Esophagus (tissue), 2 donors: ENCODE results near the gene RND2. TPM values are rescaled to one million over a fixed set of nuclear protein-coding genes. Genes with fewer than 3 reads are reported as not detected.
A peak's percentile ranks its signal among the peaks of the same experiment; 100 is the strongest.
"Not testable (repeated sequence)": the region's sequence is repeated elsewhere in the genome, so short reads cannot be mapped to it uniquely, and the experiment has no call there.

Experiments
- H3K27ac ChIP-seq, 2 donors: one replicate each; pipeline ENCODE4 v1.5.1; 2013; ENCODE audit warnings: low read depth in 2 of 2, mild to moderate bottlenecking in 2 of 2, inconsistent platforms in 1 of 2, low read length in 1 of 2, moderate library complexity in 1 of 2
- H3K27me3 ChIP-seq, 2 donors: one replicate each; pipeline ENCODE4 v1.6.1; 2013; ENCODE audit warnings: low read length in 2 of 2, control low read depth in 1 of 2, mild to moderate bottlenecking in 1 of 2; ENCODE audit not compliant: insufficient read depth in 2 of 2, control insufficient read depth in 1 of 2
- H3K36me3 ChIP-seq, 2 donors: one replicate each; pipeline ENCODE4 v1.6.1; 2013; ENCODE audit warnings: low read length in 1 of 2; ENCODE audit not compliant: control insufficient read depth in 2 of 2, insufficient read depth in 2 of 2
- H3K4me1 ChIP-seq, 2 donors: one replicate each; pipeline ENCODE4 v1.6.1; 2013; ENCODE audit warnings: low read length in 1 of 2; ENCODE audit not compliant: control insufficient read depth in 2 of 2, insufficient read depth in 2 of 2
- H3K4me3 ChIP-seq, 2 donors: one replicate each; pipeline ENCODE4 v1.5.1; 2013; ENCODE audit warnings: low read length in 2 of 2, mild to moderate bottlenecking in 2 of 2, low read depth in 1 of 2, moderate library complexity in 1 of 2
- H3K9me3 ChIP-seq, 2 donors: one replicate each; pipeline ENCODE4 v1.6.1; 2013; ENCODE audit warnings: mild to moderate bottlenecking in 2 of 2, low read depth in 1 of 2, low read length in 1 of 2, moderate library complexity in 1 of 2; ENCODE audit not compliant: control insufficient read depth in 2 of 2, insufficient read depth in 1 of 2
- WGBS, 2 donors: extraction: QIAGEN DNeasy Blood & Tissue Kit; methylation state at CpG; one replicate each; pipeline ENCODE4 v1.1.7; 2013; 5-methylcytosine and 5-hydroxymethylcytosine counted together
- polyA plus RNA-seq, 2 donors: library from polyadenylated mRNA; stranded (reverse); fragments of 200-250 nt; gene quantifications; one replicate each; pipeline ENCODE4 v1.2.3, GENCODE V29; 2013
- donor health status: healthy with polysubstance abuse.
- donor health status: Bipolar disorder and iron deficiency.

Gene RND2
- polyA plus RNA-seq, 2 donors = 0.53 to 0.54 TPM

DNA sequence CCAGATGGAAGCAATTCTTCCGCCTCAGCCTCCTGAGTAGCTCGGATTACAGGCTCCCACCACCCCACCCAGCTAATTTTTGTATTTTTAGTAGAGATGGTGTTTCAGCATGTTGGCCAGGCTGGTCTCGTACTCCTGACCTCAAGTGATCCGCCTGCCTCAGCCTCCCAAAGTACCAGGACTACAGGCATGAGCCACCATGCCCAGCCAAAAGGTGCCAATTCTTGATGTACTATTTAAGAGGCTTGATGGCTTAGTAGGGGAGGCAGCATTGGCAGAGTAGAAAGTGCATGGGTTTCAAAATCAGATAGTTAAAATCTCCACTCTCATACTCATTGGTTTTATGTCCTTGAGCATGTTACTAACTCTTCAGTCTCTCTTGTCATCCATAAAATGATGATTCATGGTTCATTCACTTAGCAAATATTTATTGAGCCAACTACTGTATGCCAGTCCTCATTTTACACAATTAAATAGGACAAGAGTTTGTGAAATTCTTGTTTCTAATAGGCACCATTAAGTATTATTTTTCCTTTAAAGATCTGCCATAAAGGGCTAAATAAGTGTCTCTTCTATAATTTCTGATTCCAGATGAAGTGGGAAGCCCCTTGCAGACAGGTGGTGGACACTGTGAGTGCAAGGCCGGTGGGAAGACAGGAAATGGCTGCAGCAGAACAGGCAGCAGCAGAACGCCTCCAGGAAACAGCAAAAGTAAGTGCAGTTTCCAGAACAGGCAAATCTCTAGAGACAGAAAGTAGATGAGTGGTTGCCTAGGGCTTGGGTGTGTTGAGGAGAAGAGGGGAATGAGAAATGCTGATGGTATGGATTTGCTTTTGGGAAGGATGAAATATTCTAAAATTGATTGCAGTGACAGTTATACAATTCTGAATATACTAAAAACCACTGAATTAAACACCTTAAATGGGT lies 35.0 kb upstream of the RND2 start:
- Histone ChIP-seq H3K27ac (no peak overlapping the region), H3K9me3 (no peaks in the 10 kb centered on the region), H3K36me3 (peaks cover 22 to 37% of the 10 kb centered on the region in 2 donors), H3K4me3 (no peak overlapping the region), H3K27me3 (no peaks in the 10 kb centered on the region), H3K4me1 (no peaks in the 10 kb centered on the region)
- WGBS, 2 donors = 73 to 85% methylated on average over 6 of the region's 6 CpGs

DNA sequence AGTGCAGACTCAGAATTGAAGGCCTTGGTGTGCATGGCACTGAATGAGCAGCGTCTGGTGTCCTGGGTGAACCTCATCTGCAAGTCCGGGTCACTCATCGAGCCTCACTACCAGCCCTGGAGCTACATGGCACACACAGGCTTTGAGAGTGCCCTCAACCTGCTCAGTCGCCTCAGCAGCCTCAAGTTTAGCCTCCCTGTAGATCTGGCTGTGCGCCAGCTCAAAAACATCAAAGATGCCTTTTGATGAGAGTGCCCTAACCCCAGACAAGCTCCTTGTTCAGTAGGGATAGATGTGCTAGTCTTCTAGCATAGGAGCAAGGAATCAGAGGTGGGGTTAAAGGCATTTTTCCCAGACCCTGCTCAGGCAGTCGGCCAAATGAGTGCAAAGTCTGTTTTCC lies 33.6 kb upstream of the RND2 start:
- H3K9me3 ChIP-seq = no peaks in the 10 kb centered on the region
- peaks cover 22 to 34% of the 10 kb centered on the region in 2 donors for H3K36me3 ChIP-seq
- 92 to 96% methylated on average over 6 of the region's 6 CpGs for WGBS, 2 donors
- no peaks in the 10 kb centered on the region for H3K27me3 ChIP-seq
- no peaks in the 10 kb centered on the region for H3K4me1 ChIP-seq
- H3K4me3 ChIP-seq = no peak overlapping the region
- H3K27ac ChIP-seq = no peak overlapping the region

DNA sequence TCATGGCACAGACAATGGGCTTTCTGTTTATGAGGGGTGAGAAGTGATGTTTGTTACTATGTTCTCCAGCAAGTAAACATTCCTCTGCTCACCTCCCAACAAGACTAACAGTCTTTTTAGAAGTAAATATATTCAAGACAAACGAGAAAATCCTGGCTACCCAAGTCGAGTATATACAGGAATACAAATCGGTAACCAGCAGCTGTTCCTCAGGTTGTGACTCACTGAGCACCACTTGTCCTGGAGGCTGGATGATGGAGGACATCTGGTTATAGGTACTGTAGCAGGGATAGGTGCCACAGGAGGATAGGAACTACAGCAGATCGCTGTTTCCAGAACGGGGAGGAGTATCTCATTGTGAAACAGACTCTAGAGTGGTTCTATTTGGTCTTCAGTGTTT lies 32.2 kb upstream of the RND2 start:
- H3K36me3 ChIP-seq = peaks cover 19 to 28% of the 10 kb centered on the region in 2 donors

DNA sequence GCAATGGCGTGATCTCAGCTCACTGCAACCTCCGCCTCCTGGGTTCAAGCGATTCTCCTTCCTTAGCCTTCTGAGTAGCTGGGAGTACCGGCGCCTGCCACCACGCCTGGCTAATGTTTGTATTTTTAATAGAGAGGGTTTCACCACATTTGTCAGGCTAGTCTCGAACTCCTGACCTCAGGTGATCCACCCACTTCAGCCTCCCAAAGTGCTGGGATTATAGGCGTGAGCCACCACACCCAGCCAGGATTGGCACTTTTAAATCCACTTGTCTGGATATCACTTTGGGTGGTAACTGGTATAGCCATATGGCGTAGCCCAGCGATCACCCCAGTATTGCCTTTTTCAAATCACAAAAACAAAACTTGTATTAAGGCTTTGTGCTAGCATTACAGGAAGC lies 31.1 kb upstream of the RND2 start:
- H3K4me1 ChIP-seq, H3K4me3 ChIP-seq, H3K9me3 ChIP-seq, H3K27ac ChIP-seq, H3K27me3 ChIP-seq: not testable (repeated sequence)
- WGBS, 2 donors = 83% methylated on average over 10 of the region's 10 CpGs
- H3K36me3 ChIP-seq = peaks cover 16 to 23% of the 10 kb centered on the region in 2 donors

More for the DNA sequence above, 32.2 kb upstream of the RND2 start:
- Histone ChIP-seq H3K4me1 (peaks cover 0 to 2% of the 10 kb centered on the region in 2 donors), H3K9me3 (no peaks in the 10 kb centered on the region), H3K4me3 (no peak overlapping the region), H3K27ac (no peak overlapping the region), H3K27me3 (no peaks in the 10 kb centered on the region)
- WGBS, 2 donors = 79 to 85% methylated on average over 5 of the region's 5 CpGs

DNA sequence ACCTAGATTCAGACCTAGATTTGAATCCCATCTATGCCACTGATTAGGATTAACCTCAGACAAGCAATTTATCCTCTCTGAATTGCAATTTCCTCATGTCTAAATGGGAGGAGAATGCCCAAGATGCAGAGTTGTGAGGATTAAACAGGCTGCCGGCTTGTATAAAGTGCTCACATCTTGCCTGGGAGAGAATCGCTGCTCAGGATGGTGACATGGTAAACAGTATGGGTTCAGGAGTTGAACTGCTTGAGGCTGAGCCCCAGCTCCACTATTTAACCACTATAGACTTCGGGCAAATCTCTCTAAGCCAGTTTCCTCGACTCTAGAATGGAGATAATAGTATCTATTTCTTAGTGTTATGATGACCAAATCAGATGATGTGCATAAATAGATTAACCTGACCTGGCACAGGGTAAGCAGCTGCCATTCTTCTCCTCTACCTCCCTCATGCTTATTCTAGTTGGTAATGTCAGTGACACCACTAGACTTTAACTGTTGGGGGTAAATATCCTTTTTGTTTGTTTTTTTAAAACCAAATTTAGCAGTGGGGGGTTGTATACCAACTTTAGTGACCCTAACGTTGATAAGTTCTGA lies 27.5 kb upstream of the RND2 start:
- Histone ChIP-seq H3K4me1 (peaks cover 0 to 5% of the 10 kb centered on the region in 2 donors), H3K9me3 (no peaks in the 10 kb centered on the region), H3K4me3 (peak overlapping the region in 1 of 2 donors; percentile 33), H3K27ac (peak overlapping the region; percentile 83 to 93), H3K36me3 (peaks cover 6 to 16% of the 10 kb centered on the region in 2 donors), H3K27me3 (no peaks in the 10 kb centered on the region)
- 16 to 18% methylated on average over 5 of the region's 5 CpGs for WGBS, 2 donors

DNA sequence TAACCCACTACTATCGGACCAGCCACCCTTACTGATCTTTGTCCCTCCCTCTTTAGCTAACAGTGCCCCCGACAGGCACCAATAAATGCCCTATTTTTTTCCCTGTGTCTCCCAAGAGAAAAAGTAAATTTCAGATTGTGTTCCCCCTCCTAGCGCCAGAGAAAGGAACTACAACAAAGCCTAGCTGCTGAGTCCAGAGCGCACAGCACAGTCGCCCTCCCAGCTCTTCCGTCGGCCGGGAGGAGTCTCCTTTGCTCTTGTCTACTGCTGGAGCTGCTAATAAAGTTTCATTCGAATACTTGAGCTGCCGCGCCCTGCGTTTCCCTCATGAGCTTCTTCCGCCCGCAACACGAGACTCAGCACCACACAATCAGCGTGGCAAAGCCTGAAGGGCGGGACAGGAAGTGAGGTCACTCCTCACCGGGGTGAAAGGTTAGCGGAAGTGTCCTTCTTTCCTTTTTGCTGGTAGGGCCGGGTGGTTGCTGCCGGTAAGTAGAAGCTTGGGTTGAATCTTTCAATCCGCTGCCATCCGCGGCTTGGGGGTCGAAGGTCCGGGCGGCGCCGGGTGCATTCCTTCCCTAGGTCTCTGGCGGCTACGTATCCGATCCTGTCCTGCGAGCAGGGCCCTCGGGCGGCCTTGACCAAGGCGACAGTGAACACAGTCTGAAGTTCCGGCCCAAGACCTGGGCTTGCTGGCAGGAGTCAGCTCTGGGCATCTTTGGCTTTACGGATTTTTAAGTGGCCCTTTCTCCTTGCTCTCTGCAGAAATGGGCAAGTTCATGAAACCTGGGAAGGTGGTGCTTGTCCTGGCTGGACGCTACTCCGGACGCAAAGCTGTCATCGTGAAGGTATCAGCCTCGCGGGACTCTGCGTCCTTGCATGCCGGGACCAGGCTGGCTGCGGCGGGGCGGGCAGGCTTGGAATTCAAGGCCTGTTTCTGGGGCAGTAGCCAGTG lies 26.8 kb upstream of the RND2 start, which contains the start of gene RPL27:
RPL27 (plus strand) TSS at position 436 of the 955 bp plus-strand sequence; CDS start at position 768, 332 bp downstream.
- 1% methylated on average over 49 of the region's 49 CpGs for WGBS, 2 donors
- Histone ChIP-seq H3K36me3 (peaks cover 5 to 15% of the 10 kb centered on the region in 2 donors), H3K4me1 (peaks cover 0 to 5% of the 10 kb centered on the region in 2 donors), H3K27me3 (no peaks in the 10 kb centered on the region), H3K27ac (peak within 1 kb of the TSS; percentile 93 to 98), H3K9me3 (no peaks in the 10 kb centered on the region), H3K4me3 (peak within 1 kb of the TSS; percentile 82 to 90)

DNA sequence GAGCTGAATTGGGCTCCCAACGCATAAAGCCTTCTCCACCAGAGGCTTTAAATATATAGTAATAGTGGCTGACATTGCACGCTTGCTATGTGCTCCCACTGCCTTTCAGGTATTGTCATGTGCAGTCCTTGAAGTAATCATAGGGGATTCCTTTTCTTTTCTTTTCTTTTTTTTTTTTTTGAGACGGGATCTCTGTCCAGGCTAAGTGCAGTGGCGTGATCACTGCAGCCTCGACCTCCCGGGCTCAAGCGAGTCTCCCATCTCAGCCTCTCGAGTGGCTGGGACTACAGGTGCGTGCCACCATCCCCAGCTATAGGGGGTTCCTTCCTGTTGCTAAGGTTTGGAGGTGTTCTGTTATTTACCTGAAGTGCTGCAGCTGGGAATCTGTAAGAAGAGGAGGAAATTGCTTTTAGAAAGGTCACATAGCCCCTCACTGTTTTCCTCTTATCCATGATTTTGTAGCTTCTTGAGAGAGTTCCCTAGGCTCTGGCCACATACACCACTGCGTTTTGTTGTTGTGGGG lies 26.0 kb upstream of the RND2 start:
- WGBS, 2 donors = 8 to 11% methylated on average over 10 of the region's 10 CpGs
- H3K9me3 ChIP-seq = no peaks in the 10 kb centered on the region
- peaks cover 9 to 20% of the 10 kb centered on the region in 2 donors for H3K36me3 ChIP-seq
- peak overlapping the region; percentile 82 to 90 for H3K4me3 ChIP-seq
- no peaks in the 10 kb centered on the region for H3K27me3 ChIP-seq
- peak overlapping the region; percentile 93 to 98 for H3K27ac ChIP-seq
- peaks cover 0 to 5% of the 10 kb centered on the region in 2 donors for H3K4me1 ChIP-seq

DNA sequence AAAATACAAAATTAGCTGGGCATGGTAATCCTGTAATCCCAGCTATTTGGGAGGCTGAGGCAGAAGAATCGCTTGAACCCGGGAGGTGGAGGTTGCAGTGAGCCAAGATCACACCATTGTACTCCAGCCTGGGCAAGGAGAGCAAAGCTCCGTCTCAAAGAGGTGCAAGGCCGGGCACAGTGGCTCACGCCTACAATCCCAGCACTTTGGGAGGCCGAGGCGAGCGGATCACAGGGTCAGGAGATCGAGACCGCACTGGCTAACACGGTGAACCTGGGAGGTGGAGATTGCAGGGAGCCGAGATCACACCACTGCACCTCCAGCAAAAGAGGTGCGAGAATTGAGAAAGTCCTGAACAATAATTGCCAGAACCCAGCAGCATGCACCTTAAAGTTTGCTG lies 24.1 kb upstream of the RND2 start:
- H3K4me1 ChIP-seq, H3K9me3 ChIP-seq, H3K4me3 ChIP-seq, H3K27me3 ChIP-seq, H3K27ac ChIP-seq: not testable (repeated sequence)
- WGBS, 2 donors = 93 to 94% methylated on average over 13 of the region's 13 CpGs
- H3K36me3 ChIP-seq = peaks cover 9 to 20% of the 10 kb centered on the region in 2 donors
